GM15510 (cell line): Measurements from ENCODE around the gene HNRNPL.

Experiments
- POLR2A ChIP-seq: IDR thresholded peaks from 3 replicates; pipeline ENCODE4 v1.6.1; 2011; ENCODE audit warnings: borderline replicate concordance; ENCODE audit not compliant: insufficient read length; ENCODE audit errors: extremely low read depth

Gene HNRNPL

DNA sequence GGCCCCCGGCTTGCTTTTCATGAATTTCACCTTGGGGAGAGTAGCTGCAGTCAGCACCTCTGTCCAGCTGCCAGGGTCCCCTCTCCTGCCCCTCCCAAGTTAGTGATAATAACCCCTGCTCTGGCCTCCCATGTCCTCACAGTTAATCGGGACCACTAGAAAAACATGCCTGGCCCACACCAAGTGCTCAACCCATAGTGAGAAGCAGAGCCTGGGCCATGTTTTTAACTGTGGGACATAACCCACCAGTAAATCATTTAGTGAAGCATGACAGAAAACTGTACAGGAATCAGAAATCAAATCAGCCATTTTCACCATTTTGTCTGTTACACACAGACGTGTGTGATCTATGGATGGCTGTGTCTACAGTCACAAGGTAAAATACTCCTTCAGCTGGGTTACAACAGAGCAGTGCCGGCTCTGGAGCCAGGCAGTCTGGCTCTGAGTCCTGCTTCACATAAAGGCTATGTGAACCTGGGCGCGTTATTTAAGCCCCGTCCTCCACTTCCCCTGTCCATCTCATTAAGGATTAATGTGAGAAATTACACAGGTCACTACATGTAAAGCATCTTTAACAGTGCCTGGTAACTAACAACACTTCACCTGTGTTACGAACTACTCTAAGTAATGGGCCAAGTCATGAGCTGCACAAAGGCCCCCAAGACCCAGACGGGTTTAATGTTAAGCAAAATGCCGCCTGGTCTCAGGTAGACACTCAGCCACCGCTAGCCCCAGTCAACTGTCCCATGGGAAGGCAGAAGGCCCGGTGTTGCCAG lies 10.6 kb downstream of the HNRNPL start:
- TF ChIP-seq POLR2A: no peak

DNA sequence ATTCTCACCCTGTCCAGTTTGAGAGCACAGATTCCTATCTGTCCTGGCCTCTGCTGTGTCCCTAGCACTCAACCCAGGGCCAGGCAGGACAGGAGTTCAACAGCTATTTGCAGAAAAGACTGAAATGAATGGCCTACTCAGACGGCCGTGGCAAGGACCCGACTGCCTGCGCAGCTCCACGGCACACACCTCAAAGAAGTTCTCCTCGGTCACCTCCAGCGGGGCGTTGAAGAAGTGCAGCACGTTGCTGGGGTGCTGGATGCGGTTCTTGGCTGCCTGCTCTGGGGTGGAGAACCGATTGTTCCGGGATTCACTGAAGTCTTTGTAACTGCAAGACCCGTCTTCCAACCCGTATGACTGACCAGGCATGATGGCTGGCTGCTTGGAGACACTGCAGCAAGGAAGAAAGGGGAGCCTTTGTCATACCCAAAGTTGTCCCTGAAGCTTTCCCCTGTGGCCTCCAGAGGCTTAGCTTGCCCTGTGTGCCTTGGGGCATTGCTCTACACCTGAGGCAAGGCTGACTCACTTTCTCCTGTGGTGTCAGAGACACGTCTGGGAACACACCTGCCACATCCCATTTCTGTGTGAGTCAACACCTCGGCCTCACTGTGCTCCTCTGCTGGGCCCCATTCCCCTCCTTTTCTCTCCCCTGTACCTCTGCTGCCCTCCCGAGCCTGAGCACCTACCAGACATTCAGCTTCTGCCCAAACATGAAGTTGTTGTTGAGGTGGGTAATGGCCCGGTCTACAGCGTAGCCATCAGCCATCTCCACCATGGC lies 11.4 kb downstream of the HNRNPL start:
- TF ChIP-seq POLR2A: no peak

DNA sequence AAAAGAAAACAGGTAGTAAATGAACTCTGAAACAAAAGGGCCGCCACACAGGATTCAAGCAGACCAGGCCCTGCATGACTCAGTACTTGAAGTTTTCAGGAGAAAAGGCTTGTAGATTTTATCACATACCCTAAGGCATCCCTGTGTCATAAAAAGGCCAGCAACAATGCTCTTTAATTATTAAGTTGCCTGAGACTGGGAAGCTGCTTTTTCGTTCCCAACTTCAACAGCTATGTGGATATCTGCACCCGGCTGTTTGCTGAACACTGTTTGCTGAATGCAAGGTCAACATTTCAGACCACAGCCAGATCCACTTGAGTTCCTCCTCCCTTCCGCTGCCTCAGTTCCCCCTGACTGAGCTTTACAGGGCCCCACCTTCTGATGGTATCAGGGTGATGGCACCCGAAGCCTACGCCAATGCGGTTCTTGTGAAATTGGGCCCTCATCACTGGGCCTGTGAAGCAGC lies 12.1 kb downstream of the HNRNPL start:
- no peak for TF ChIP-seq POLR2A

DNA sequence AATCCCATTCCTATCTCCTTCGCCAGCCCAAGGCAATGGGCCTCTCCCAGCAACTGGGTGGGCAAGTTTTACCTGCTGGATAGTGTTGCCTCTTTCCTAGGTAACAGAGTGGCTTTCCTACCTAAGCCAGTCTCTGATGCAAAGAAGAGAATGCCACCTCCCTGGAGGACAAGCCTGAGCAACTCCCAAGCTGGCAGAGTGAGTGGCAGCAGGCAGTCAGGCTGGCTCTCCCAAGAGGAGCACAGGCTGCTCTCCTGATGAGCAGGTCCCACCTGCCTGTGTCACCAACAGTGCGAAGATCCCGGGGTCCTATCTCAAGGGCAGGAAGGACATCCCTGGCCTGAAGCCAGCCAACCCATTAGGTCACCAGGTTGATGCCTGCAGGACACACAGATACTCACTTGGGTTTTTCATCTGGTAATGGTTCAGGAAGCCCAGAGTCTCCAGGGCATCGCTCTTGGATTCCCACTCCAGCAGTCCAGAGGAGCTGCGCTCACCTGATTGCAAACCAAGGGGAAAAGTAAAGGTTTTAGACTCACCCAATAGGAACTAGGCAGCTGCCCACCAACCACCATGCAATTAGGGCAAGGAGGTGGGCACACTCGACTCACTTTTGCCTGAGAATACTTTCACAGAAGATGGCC lies 12.7 kb downstream of the HNRNPL start:
- no peak for TF ChIP-seq POLR2A

DNA sequence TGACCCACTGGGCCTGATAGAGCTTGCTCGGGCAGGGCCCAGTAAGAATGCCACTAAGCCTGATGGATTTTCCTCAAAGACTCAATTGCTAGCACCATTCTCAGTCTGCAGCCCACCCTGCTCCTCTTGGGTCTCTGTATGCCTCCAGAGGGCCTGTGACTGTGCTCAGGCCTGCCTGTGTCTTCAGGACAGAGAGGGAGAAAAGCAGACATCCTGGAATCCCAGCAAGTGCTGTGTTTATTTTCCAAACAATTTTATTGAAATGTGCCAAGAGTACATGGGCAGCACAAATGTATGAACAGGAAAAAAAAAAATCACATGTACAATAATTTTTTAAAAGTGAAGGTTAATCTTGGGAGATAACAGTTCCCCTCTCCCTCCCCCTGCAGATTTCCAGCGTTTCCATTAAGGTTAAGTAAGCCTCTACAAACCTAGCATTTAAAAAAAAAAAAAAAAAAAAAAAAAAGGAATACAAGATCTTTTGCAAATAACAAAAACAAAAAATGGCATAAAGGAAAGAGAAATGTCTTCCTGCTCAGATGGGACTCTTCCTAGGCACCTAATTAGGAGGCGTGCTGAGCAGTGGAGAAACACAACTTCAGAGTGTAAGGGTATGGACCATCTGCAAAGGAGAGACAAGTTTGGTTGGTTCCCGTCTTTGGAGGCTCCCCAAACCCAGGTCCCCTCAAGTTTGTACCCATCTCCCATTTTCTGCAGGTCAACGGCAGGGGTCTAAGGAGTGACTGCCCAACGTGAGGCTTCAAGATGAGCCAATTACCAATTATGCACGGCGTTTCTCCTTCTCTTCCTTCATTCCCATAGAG lies 13.4 kb downstream of the HNRNPL start:
- no peak for TF ChIP-seq POLR2A

DNA sequence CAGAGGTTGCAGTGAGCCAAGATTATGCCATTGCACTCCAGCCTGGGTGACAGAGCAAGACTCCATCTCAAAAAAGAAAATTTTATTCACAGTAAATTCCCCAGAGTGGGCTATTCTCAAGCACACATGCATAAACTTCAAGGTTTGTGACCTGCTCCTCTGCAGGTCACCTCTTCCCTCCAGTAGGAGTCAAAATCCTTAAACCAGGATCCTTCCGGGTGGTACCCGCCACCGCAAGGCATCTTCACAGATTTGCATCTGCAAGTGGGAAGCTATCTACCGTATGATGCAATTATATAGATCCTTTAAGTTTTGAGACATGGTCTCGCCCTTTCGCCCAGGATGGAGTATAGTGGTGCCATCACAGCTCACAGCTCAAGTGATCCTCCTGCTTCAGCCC lies 15.2 kb downstream of the HNRNPL start:
- TF ChIP-seq POLR2A: no peak

DNA sequence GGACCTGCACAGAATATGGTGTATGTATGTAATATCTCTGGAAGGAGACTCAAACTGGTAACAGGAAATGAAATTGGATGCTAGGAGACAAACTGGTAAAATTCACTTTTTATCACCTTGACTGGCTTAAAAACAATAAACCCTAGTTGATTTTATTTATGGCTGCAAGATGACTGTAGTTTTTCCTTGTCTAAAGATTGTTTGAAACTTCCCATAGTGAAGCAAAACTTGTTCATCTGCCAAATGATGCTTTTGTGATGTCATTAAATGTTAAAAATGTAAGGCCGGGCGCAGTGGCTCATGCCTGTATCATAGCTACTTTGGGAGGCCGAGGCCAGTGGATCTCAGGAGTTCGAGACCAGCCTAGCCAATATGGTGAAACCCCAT lies 15.7 kb downstream of the HNRNPL start:
- TF ChIP-seq POLR2A: no peak

DNA sequence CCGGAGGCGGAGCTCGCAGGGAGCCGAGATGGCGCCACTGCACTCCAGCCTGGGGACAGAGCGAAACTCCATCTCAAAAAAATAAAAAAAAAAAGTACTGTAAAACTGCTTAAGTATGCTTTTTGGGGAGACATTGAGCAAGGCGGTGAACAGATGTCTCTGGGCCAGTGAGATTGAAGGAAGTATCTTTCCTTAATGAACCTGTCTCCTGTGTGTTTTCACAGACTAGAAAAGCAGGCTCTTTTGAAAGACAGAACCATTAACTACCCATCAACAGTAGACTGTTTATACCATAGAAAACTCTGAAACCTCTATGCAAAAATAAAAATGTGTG lies 16.7 kb downstream of the HNRNPL start:
- TF ChIP-seq POLR2A: no peak

DNA sequence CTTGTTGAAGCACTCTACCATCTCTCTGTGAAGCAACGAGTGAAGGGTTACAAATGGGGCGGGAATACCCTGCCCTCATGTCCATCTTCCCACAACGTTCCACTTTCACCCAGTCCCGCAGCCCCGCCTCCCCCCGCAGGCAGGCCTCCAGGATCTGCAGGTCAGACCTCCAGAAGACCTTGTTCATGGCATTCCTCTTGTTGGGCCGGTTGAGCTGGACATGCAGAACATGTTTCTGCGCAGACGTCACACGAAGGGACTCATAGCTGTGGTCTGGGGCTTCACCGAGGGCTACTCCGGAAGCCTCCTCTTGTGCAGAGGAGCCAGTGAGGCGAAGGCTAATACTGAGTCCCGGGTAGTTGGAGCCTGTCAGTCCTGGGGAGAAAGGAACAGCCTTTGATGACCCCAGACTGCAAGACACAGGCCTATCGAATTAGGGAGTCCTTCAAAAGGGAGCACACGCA lies 18.6 kb downstream of the HNRNPL start:
- no peak for TF ChIP-seq POLR2A

DNA sequence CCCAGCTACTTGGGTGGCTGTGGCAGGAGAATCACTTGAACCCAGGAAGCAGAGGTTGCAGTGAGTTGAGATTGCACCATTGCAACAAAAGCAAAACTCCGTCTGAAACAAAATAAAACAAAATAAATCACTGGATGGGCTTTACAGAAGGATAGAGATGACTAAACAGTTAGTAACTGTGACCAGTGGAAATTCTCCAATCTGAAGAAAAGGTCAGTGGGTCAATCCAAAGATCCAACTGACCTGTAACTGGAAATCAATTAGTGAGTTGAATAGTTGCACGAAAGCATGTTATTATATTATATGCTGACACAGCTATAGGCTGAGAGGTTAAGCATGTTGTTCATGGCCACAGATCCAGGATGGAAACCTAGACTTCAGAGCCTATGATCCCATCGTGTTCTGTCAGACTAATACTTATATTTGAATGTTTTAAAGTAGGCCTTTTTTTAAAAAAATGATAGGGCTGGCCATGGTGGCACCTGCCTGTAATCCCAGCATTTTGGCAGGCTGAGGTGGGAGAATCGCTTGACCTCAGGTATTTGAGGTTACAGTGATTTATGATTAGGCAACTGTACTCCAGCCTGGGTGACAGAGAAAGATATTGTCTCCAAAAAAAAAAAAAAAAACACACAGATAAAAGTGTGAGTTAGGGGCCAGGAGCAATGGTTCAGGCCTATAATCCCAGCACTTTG lies 19.6 kb downstream of the HNRNPL start:
- no peak for TF ChIP-seq POLR2A

DNA sequence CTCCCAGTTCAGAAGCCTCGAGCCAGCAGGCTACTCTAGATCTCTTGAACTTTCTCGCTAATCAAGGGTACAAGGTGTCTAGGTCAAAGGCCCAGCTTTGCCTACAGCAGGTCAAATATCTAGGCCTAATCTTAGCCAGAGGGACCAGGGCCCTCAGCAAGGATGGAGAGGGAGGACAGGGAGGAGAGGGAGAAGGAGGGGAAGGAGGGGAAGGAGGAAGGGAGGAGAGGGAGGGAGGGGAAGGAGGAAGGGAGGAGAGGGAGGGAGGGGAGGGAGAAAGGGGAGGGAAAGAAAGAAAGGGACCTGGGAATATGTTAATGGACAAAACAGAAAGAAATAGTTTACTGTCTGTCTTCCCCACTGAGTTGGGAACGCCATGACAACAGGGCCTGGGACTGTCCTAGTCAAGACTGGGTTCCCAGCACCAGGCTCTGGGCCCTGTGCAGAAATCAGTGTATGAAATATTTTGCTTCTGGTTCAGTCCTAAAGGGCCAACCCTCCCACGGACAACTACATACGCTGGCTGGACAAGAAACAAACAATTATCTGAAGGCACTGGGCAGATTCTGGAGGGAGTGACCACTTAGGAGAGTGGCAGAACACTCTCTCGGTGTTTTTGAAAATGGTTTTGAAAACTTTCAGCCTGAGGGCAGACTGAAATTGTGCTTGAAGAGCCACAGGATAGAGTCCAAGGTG lies 22.8 kb downstream of the HNRNPL start:
- TF ChIP-seq POLR2A: no peak

DNA sequence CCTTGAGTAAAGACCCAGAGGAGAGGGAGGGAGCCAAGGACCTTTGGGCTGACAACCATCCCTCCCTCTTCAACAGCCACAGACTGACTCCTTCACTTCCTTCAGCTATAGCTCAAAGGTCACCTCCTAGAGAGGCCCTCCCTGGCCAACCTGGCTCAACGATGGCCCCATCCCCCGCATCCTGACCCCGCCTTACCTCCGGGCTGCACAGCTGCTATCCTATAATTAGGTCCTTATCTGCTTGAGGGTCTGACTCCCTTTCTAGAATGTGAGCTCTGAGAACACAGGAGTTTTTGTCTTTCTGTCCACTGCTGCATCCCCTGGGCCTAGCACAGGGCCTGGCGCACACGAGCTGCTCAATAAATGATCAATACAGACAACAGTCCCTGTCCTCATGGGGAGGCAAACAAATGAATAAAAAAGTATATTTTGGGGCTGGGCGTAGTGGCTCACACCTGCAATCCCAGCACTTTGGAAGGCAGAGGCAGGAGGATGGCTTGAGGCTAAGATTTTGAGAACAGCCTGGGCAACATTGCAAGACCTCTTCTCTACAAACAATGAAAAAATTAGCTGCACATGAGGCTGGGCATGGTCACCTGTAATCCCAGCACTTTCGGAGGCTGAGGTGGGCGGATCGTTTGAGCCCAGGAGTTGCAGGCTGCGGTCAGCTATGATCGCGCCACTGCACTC lies 30.4 kb downstream of the HNRNPL start:
- no peak for TF ChIP-seq POLR2A

DNA sequence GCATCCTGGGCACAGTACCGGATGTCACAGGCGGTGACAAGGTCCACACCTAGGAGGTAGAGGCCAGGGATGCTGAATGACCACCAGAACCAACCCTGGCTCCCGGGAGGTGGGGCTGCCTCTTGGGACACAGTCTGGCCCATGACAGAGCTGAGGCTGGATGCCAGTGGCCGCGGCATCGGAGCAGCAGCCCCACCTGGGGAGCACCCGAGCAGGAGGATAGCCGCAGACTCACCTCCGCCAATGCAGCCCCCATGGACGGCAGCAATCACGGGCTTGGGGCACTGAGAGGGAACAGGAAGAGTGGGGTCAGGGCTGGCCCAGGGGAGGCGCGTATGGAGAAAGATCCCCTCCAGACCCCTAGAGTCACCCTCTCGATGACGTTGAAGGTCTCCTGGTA lies 32.7 kb downstream of the HNRNPL start:
- TF ChIP-seq POLR2A: no peak
